Suprapubic skin (tissue), 4 donors: ENCODE data around the gene JAZF1.

Source experiments
- CTCF ChIP-seq, 2 donors: fragments of 200-600 bp in 1 of 2; fragments of 450-650 bp in 1 of 2; sonication (generic) in 1 of 2; IDR thresholded peaks; one replicate each; pipeline ENCODE4 v1.5.1; 2016 to 2019; ENCODE audit warnings: antibody characterized with exemption in 2 of 2, mild to moderate bottlenecking in 1 of 2, moderate library complexity in 1 of 2
- EP300 ChIP-seq: sonication (generic); formaldehyde crosslinking; IDR thresholded peaks from one replicate; pipeline ENCODE4 v1.6.1; 2017; ENCODE audit warnings: antibody characterized with exemption
- POLR2A ChIP-seq, 2 donors: fragments of 450-650 bp; IDR thresholded peaks; one replicate each; pipeline ENCODE4 v1.6.1; 2017; ENCODE audit warnings: antibody characterized with exemption in 2 of 2, mild to moderate bottlenecking in 2 of 2, moderate library complexity in 2 of 2
- POLR2AphosphoS5 ChIP-seq, 3 donors: sonication (generic); formaldehyde crosslinking; IDR thresholded peaks; one replicate each; pipeline ENCODE4 v1.6.1; 2017; ENCODE audit warnings: antibody characterized with exemption in 3 of 3

GRCh38 chr7:27964820-27965219, 215.8 kb downstream of the JAZF1 start:
- no peak for TF ChIP-seq CTCF (IDR thresholded peaks at IDR 0.05)
- no peak for TF ChIP-seq POLR2A (IDR thresholded peaks at IDR 0.05)
- no peak for TF ChIP-seq POLR2AphosphoS5 (IDR thresholded peaks at IDR 0.05)
- no peak for TF ChIP-seq EP300
